Activated naive CD4-positive, alpha-beta T cell treated with anti-CD3 and anti-CD28 coated beads, Interleukin-2, amount 50 U/mL, for 24 hours (primary cell): ENCODE data around the gene ODF4.
"Not testable (repeated sequence)": the region's sequence is repeated elsewhere in the genome, so short reads cannot be mapped to it uniquely, and the experiment has no call there.

ENCODE experiments used
- H3K27ac Mint-ChIP-seq: one replicate; pipeline ENCODE4 v1.8.0; 2021; ENCODE audit warnings: mild to moderate bottlenecking, mixed read lengths
- H3K27me3 Mint-ChIP-seq: one replicate; pipeline ENCODE4 v1.8.0; 2021; ENCODE audit warnings: mixed read lengths
- H3K36me3 Mint-ChIP-seq: one replicate; pipeline ENCODE4 v1.8.0; 2021; ENCODE audit warnings: mixed read lengths
- H3K4me1 Mint-ChIP-seq: one replicate; pipeline ENCODE4 v1.8.0; 2021; ENCODE audit warnings: mixed read lengths
- H3K4me3 Mint-ChIP-seq: one replicate; pipeline ENCODE4 v1.8.0; 2021; ENCODE audit warnings: mild to moderate bottlenecking, mixed read lengths
- H3K9me3 Mint-ChIP-seq: one replicate; pipeline ENCODE4 v1.8.0; 2021; ENCODE audit warnings: mixed read lengths

Gene ODF4

GRCh38 chr17:8345951-8346665 is 6.5 kb downstream of the ODF4 start:
- Mint-ChIP-seq H3K27ac (no peak overlapping the region), H3K4me3 (no peak overlapping the region), H3K4me1 (no peaks in the 10 kb centered on the region), H3K36me3 (no peaks in the 10 kb centered on the region), H3K27me3 (peaks cover 6% of the 10 kb centered on the region), H3K9me3 (no peaks in the 10 kb centered on the region)

GRCh38 chr17:8347001-8347400 is 7.4 kb downstream of the ODF4 start:
- H3K36me3 Mint-ChIP-seq, H3K9me3 Mint-ChIP-seq, H3K27me3 Mint-ChIP-seq, H3K27ac Mint-ChIP-seq, H3K4me3 Mint-ChIP-seq, H3K4me1 Mint-ChIP-seq: not testable (repeated sequence)

- Mint-ChIP-seq H3K27me3 (peaks cover 6% of the 10 kb centered on the region), H3K4me1 (no peaks in the 10 kb centered on the region), H3K4me3 (no peak overlapping the region), H3K27ac (no peak overlapping the region), H3K9me3 (no peaks in the 10 kb centered on the region), H3K36me3 (no peaks in the 10 kb centered on the region)
These were observed 10.7 kb downstream of the ODF4 start for GRCh38 chr17:8350339-8350738.

- Mint-ChIP-seq H3K4me1 (no peaks in the 10 kb centered on the region), H3K9me3 (no peaks in the 10 kb centered on the region), H3K27me3 (peaks cover 2% of the 10 kb centered on the region), H3K36me3 (no peaks in the 10 kb centered on the region), H3K4me3 (no peak overlapping the region), H3K27ac (no peak overlapping the region)
These were observed 14.1 kb downstream of the ODF4 start for GRCh38 chr17:8353736-8354135.

GRCh38 chr17:8354236-8354635 is 14.6 kb downstream of the ODF4 start:
- no peaks in the 10 kb centered on the region for H3K4me1 Mint-ChIP-seq
- no peaks in the 10 kb centered on the region for H3K9me3 Mint-ChIP-seq
- H3K27me3 Mint-ChIP-seq, result peaks cover 2% of the 10 kb centered on the region
- H3K36me3 Mint-ChIP-seq, result no peaks in the 10 kb centered on the region
- H3K4me3 Mint-ChIP-seq, result no peak overlapping the region
- H3K27ac Mint-ChIP-seq, result no peak overlapping the region

GRCh38 chr17:8357910-8358309 is 18.3 kb downstream of the ODF4 start:
- Mint-ChIP-seq H3K9me3 (no peaks in the 10 kb centered on the region), H3K4me3 (no peak overlapping the region), H3K36me3 (no peaks in the 10 kb centered on the region), H3K27me3 (no peaks in the 10 kb centered on the region), H3K4me1 (peaks cover 18% of the 10 kb centered on the region), H3K27ac (no peak overlapping the region)

GRCh38 chr17:8359769-8360168 is 20.1 kb downstream of the ODF4 start:
- no peak overlapping the region for H3K27ac Mint-ChIP-seq
- peaks cover 18% of the 10 kb centered on the region for H3K4me1 Mint-ChIP-seq
- no peaks in the 10 kb centered on the region for H3K27me3 Mint-ChIP-seq
- no peak overlapping the region for H3K4me3 Mint-ChIP-seq
- no peaks in the 10 kb centered on the region for H3K36me3 Mint-ChIP-seq
- H3K9me3 Mint-ChIP-seq, result no peaks in the 10 kb centered on the region

GRCh38 chr17:8360260-8360659 is 20.6 kb downstream of the ODF4 start:
- Mint-ChIP-seq H3K27ac (no peak overlapping the region), H3K9me3 (no peaks in the 10 kb centered on the region), H3K27me3 (no peaks in the 10 kb centered on the region), H3K4me1 (peaks cover 18% of the 10 kb centered on the region), H3K4me3 (no peak overlapping the region), H3K36me3 (no peaks in the 10 kb centered on the region)

GRCh38 chr17:8360751-8361150 is 21.1 kb downstream of the ODF4 start:
- no peaks in the 10 kb centered on the region for H3K27me3 Mint-ChIP-seq
- H3K4me1 Mint-ChIP-seq, result peaks cover 18% of the 10 kb centered on the region
- no peak overlapping the region for H3K4me3 Mint-ChIP-seq
- H3K9me3 Mint-ChIP-seq, result no peaks in the 10 kb centered on the region
- no peak overlapping the region for H3K27ac Mint-ChIP-seq
- no peaks in the 10 kb centered on the region for H3K36me3 Mint-ChIP-seq

- Mint-ChIP-seq H3K27ac (no peak overlapping the region), H3K4me1 (peaks cover 18% of the 10 kb centered on the region), H3K4me3 (no peak overlapping the region), H3K36me3 (no peaks in the 10 kb centered on the region), H3K27me3 (no peaks in the 10 kb centered on the region), H3K9me3 (no peaks in the 10 kb centered on the region)
These were observed 23.2 kb downstream of the ODF4 start for GRCh38 chr17:8362651-8363332.

- H3K27me3 Mint-ChIP-seq, result no peaks in the 10 kb centered on the region
- no peak overlapping the region for H3K27ac Mint-ChIP-seq
- peaks cover 14% of the 10 kb centered on the region for H3K4me1 Mint-ChIP-seq
- no peak overlapping the region for H3K4me3 Mint-ChIP-seq
- H3K36me3 Mint-ChIP-seq, result peaks cover 7% of the 10 kb centered on the region
- no peaks in the 10 kb centered on the region for H3K9me3 Mint-ChIP-seq
These were observed 25.5 kb downstream of the ODF4 start for GRCh38 chr17:8365143-8365542.

GRCh38 chr17:8366231-8366630 is 26.6 kb downstream of the ODF4 start:
- H3K27me3 Mint-ChIP-seq, result no peaks in the 10 kb centered on the region
- H3K9me3 Mint-ChIP-seq, result no peaks in the 10 kb centered on the region
- peaks cover 8% of the 10 kb centered on the region for H3K36me3 Mint-ChIP-seq
- H3K4me3 Mint-ChIP-seq, result no peak overlapping the region
- H3K27ac Mint-ChIP-seq, result no peak overlapping the region
- H3K4me1 Mint-ChIP-seq, result peaks cover 6% of the 10 kb centered on the region

GRCh38 chr17:8368193-8368592 is 28.6 kb downstream of the ODF4 start:
- Mint-ChIP-seq H3K4me3 (no peak overlapping the region), H3K9me3 (no peaks in the 10 kb centered on the region), H3K4me1 (peaks cover 9% of the 10 kb centered on the region), H3K27me3 (no peaks in the 10 kb centered on the region), H3K36me3 (peaks cover 8% of the 10 kb centered on the region), H3K27ac (no peak overlapping the region)

GRCh38 chr17:8369944-8370343 is 30.3 kb downstream of the ODF4 start:
- H3K36me3 Mint-ChIP-seq, result peaks cover 8% of the 10 kb centered on the region
- no peaks in the 10 kb centered on the region for H3K9me3 Mint-ChIP-seq
- H3K27ac Mint-ChIP-seq, result peak overlapping the region; percentile 41
- peaks cover 12% of the 10 kb centered on the region for H3K4me1 Mint-ChIP-seq
- no peak overlapping the region for H3K4me3 Mint-ChIP-seq
- H3K27me3 Mint-ChIP-seq, result no peaks in the 10 kb centered on the region

GRCh38 chr17:8371786-8372185 is 32.1 kb downstream of the ODF4 start:
- no peak overlapping the region for H3K4me3 Mint-ChIP-seq
- peaks cover 26% of the 10 kb centered on the region for H3K4me1 Mint-ChIP-seq
- peak overlapping the region; percentile 12 for H3K27ac Mint-ChIP-seq

GRCh38 chr17:8372422-8372821 is 32.8 kb downstream of the ODF4 start:
- no peak overlapping the region for H3K4me3 Mint-ChIP-seq
- H3K27ac Mint-ChIP-seq, result no peak overlapping the region
- H3K36me3 Mint-ChIP-seq, result peaks cover 10% of the 10 kb centered on the region
- no peaks in the 10 kb centered on the region for H3K9me3 Mint-ChIP-seq
- H3K27me3 Mint-ChIP-seq, result no peaks in the 10 kb centered on the region
- H3K4me1 Mint-ChIP-seq, result peaks cover 33% of the 10 kb centered on the region

More at GRCh38 chr17:8371786-8372185, 32.1 kb downstream of the ODF4 start:
- no peaks in the 10 kb centered on the region for H3K27me3 Mint-ChIP-seq
- H3K36me3 Mint-ChIP-seq, result peaks cover 8% of the 10 kb centered on the region
- no peaks in the 10 kb centered on the region for H3K9me3 Mint-ChIP-seq
